ENCODE measurements around the gene SSBP4.

The SSBP4 gene

DNA sequence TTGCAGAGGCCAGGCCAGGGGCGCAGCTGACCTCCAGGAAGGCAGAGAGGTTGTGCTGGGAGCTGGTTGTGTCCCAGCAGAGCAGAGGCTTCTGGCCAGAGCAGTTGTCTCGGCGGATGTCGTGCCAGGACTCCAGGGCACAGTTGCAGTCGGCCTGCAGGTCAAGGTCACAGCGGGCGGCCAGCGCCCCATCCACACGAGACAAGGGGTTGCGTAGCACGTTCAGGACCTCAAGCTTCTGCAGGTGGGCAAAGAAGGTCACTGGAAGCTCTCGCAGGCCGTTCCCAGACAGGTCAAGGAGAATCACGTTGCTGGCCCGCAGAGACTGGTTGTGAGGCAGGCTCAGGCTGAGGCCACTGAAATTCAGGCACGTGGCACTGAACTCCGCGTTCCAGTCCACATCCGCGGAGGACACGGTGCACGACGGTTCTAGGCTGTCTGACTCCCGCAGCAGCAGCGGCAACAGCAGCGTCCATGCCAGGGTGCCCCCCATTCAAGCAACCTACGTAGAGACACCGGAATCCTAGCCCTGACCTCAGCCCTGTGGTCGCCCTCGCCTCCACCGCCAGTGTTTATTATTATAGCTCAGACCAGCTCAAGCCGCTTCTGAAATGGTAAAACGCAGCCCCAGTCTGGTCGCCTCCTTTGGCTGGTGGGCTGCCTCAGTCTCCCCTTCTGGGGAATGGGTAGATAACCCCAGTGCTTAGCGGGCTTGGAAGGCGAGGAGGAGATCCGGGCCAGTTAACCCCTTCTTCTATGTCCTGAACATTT, 22.5 kb upstream of the SSBP4 start (continued):
- TF ChIP-seq ZNF202 (tag by site-specific recombination; IDR thresholded peaks at IDR 0.05; ENCODE audit: borderline replicate concordance) = no peak

DNA sequence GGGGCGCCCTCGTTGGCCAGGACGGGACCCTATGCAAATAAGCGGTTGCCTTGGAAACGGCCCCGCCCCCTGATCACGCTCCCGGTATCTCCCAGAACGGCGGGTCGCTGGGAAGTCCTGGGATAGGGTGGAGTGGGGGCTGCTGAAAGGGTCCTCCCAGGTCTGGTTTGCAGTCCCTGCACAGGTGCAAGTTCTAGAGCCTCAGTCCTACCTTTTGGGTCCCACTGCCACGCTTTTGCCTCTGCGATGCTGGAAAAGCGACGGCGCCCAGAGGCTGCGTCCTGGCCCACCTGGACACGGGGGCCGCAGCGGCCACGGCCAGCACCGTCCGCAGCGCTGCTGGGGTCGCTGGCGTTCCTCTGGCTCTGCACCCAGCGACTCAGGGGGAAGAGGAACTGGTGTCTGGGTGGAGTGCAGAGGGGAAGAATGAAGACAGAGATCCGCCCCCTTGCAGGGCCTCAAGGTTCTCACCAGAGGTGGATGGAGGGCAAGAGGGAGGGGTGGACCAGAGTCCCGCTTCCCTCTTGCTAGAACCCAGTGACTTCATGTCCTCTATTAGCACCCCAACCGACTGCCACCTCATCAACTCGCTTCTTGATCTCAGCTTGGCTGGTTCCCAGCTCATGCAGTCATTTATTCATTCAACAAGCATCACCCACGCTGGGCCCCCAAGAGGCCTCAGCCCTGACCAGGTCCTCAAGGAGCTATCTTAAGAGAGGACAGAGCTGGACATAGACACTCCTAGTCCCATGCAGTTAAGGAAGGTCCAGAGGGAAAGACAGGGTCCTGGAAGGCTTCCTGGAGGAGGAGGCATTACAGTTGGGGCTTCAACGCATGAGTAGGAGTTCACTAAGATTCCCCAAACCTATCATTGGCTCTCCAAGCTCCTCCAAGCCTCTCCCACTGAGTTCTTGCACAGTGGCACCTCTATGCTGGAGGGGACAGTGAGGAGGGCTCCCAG, 21.7 kb upstream of the SSBP4 start, which contains the start of gene LRRC25:
LRRC25 (minus strand) TSS at position 381 of the 961 bp plus-strand sequence. CDS start 659 bp downstream, outside the sequence.
- ChIA-PET POLR2A (no interaction called here), CTCF (interaction anchor here (0.7 to 8.5 kb wide), 4 partner anchors 9 to 48 kb away, joined by 4 to 68 read pairs (median 7); partner anchors contain the start of gene GDF15)
- Histone ChIP-seq H3K9me3 (ENCODE audit: control insufficient read depth, insufficient read depth, low read depth, low read length) (no peaks in the 10 kb centered on the region), H3K36me3 (ENCODE audit: control insufficient read depth in 2 of 2, insufficient read depth in 1 of 2, low read length in 2 of 2) (no peaks in the 10 kb centered on the region), H3K4me3 (ENCODE audit: low read depth, low read length) (no peak within 1 kb of the TSS), H3K27ac (ENCODE audit: extremely low read depth, low read depth, low read length) (no peak within 1 kb of the TSS), H3K4me1 (ENCODE audit: control insufficient read depth, insufficient read depth, low read length) (no peaks in the 10 kb centered on the region)
- TF ChIP-seq, protein P1, sequence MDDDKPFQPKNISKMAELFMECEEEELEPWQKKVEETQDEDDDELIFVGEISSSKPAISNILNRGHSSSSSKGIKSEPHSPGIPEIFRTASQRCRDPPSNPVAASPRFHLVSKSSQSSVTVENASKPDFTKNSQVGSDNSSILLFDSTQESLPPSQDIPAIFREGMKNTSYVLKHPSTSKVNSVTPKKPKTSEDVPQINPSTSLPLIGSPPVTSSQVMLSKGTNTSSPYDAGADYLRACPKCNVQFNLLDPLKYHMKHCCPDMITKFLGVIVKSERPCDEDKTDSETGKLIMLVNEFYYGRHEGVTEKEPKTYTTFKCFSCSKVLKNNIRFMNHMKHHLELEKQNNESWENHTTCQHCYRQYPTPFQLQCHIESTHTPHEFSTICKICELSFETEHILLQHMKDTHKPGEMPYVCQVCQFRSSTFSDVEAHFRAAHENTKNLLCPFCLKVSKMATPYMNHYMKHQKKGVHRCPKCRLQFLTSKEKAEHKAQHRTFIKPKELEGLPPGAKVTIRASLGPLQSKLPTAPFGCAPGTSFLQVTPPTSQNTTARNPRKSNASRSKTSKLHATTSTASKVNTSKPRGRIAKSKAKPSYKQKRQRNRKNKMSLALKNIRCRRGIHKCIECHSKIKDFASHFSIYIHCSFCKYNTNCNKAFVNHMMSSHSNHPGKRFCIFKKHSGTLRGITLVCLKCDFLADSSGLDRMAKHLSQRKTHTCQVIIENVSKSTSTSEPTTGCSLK (tag by site-specific recombination; IDR thresholded peaks at IDR 0.05) = no peak
- TF ChIP-seq RBAK (tag by site-specific recombination; IDR thresholded peaks at IDR 0.05) (no peak), ZNF114 (tag by site-specific recombination; IDR thresholded peaks at IDR 0.05) (no peak), ZNF624 (tag by site-specific recombination; IDR thresholded peaks at IDR 0.05) (no peak), ZFP3 (tag by site-specific recombination; IDR thresholded peaks at IDR 0.05; ENCODE audit: low read depth) (peak; percentile 97), SP2 (tag by site-specific recombination; IDR thresholded peaks at IDR 0.05) (peak; percentile 4; the same call in 1 of the 2 replicates), ZNF549 (tag by site-specific recombination; IDR thresholded peaks at IDR 0.05) (no peak)

DNA sequence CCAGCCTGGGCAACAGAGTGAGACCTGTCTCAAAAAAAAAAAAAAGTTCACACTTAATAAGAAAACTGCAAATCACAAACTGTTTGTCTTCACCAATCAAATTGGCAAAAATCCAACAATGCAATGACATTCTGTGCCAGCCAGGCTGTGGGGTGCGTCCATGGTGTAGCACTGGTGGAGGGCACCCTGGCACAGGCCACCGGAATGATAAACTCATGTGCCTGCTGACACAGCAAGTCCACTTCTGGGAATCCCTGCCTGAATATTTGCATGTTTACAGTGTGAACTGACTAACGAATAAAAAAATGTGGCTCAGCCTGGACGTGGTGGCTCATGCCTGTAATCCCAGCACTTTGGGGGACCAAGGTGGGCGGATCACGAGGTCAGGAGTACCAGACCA, 20.2 kb upstream of the SSBP4 start:
- CTCF ChIA-PET = interaction anchor here (0.6 to 8.5 kb wide), 4 partner anchors 11 to 70 kb away, joined by 3 to 68 read pairs (median 6); partner anchors contain the start of genes GDF15 and SSBP4
- Histone ChIP-seq H3K9me3 (ENCODE audit: control insufficient read depth, insufficient read depth, low read depth, low read length) (no peaks in the 10 kb centered on the region), H3K4me3 (ENCODE audit: low read depth, low read length) (no peak overlapping the region), H3K36me3 (ENCODE audit: control insufficient read depth in 2 of 2, insufficient read depth in 1 of 2, low read length in 2 of 2) (no peaks in the 10 kb centered on the region), H3K4me1 (ENCODE audit: control insufficient read depth, insufficient read depth, low read length) (no peaks in the 10 kb centered on the region), H3K27ac (ENCODE audit: extremely low read depth, low read depth, low read length) (no peak overlapping the region)
- TF ChIP-seq, protein P2, sequence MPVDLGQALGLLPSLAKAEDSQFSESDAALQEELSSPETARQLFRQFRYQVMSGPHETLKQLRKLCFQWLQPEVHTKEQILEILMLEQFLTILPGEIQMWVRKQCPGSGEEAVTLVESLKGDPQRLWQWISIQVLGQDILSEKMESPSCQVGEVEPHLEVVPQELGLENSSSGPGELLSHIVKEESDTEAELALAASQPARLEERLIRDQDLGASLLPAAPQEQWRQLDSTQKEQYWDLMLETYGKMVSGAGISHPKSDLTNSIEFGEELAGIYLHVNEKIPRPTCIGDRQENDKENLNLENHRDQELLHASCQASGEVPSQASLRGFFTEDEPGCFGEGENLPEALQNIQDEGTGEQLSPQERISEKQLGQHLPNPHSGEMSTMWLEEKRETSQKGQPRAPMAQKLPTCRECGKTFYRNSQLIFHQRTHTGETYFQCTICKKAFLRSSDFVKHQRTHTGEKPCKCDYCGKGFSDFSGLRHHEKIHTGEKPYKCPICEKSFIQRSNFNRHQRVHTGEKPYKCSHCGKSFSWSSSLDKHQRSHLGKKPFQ (tag by site-specific recombination; IDR thresholded peaks at IDR 0.05) = peak; percentile 79
- TF ChIP-seq, protein P3, sequence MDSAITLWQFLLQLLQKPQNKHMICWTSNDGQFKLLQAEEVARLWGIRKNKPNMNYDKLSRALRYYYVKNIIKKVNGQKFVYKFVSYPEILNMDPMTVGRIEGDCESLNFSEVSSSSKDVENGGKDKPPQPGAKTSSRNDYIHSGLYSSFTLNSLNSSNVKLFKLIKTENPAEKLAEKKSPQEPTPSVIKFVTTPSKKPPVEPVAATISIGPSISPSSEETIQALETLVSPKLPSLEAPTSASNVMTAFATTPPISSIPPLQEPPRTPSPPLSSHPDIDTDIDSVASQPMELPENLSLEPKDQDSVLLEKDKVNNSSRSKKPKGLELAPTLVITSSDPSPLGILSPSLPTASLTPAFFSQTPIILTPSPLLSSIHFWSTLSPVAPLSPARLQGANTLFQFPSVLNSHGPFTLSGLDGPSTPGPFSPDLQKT (IDR thresholded peaks at IDR 0.05; ENCODE audit: borderline replicate concordance, low read depth, low read length) = no peak
- TF ChIP-seq ZNF654 (tag by site-specific recombination; IDR thresholded peaks at IDR 0.05; ENCODE audit: low read depth) (no peak), ZNF558 (tag by site-specific recombination; IDR thresholded peaks at IDR 0.05) (no peak), ZNF670 (tag by site-specific recombination; IDR thresholded peaks at IDR 0.05; ENCODE audit: low read depth) (no peak)
- POLR2A ChIA-PET = no interaction called here
